ENCODE results near the gene SPATA21. TPM values are rescaled to one million over a fixed set of nuclear protein-coding genes. Genes with fewer than 3 reads are reported as not detected.

SPATA21 gene
- total RNA-seq, 1 donor from 2014 or later, result not detected

DNA sequence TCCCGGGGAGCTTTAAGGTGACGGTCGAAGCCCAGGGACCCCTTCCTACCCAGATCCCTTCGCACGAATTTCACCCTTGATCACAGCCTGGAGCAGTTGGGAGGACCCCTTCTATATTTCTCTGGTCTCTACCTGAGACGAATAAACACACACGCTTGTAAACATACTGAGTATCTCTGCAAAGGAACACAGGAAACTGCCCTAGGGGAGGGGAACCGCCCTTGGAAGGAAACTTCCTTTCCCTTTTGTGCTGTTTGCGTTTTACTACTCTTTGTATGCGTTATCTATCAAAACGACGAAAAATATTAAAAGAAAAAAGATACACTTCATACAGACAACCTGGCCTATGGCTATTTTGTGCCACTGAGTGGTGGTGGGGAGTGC is 4.0 kb upstream of the SPATA21 start:
- Mint-ChIP-seq H3K9me3 (ENCODE audit: low read depth) (no peaks in the 10 kb centered on the region), H3K27ac (peak overlapping the region; percentile 92), H3K27me3 (no peaks in the 10 kb centered on the region), H3K36me3 (ENCODE audit: insufficient read depth) (peaks cover 4% of the 10 kb centered on the region), H3K4me1 (ENCODE audit: low read depth) (peaks cover 10% of the 10 kb centered on the region), H3K4me3 (ENCODE audit: low read depth) (peak overlapping the region; percentile 89)
- DNase-seq (ENCODE audit: low spot score, unreplicated experiment), result no peak
- TF ChIP-seq, protein P1, sequence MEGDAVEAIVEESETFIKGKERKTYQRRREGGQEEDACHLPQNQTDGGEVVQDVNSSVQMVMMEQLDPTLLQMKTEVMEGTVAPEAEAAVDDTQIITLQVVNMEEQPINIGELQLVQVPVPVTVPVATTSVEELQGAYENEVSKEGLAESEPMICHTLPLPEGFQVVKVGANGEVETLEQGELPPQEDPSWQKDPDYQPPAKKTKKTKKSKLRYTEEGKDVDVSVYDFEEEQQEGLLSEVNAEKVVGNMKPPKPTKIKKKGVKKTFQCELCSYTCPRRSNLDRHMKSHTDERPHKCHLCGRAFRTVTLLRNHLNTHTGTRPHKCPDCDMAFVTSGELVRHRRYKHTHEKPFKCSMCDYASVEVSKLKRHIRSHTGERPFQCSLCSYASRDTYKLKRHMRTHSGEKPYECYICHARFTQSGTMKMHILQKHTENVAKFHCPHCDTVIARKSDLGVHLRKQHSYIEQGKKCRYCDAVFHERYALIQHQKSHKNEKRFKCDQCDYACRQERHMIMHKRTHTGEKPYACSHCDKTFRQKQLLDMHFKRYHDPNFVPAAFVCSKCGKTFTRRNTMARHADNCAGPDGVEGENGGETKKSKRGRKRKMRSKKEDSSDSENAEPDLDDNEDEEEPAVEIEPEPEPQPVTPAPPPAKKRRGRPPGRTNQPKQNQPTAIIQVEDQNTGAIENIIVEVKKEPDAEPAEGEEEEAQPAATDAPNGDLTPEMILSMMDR (IDR thresholded peaks at IDR 0.05; ENCODE audit: unreplicated experiment), result no peak

DNA sequence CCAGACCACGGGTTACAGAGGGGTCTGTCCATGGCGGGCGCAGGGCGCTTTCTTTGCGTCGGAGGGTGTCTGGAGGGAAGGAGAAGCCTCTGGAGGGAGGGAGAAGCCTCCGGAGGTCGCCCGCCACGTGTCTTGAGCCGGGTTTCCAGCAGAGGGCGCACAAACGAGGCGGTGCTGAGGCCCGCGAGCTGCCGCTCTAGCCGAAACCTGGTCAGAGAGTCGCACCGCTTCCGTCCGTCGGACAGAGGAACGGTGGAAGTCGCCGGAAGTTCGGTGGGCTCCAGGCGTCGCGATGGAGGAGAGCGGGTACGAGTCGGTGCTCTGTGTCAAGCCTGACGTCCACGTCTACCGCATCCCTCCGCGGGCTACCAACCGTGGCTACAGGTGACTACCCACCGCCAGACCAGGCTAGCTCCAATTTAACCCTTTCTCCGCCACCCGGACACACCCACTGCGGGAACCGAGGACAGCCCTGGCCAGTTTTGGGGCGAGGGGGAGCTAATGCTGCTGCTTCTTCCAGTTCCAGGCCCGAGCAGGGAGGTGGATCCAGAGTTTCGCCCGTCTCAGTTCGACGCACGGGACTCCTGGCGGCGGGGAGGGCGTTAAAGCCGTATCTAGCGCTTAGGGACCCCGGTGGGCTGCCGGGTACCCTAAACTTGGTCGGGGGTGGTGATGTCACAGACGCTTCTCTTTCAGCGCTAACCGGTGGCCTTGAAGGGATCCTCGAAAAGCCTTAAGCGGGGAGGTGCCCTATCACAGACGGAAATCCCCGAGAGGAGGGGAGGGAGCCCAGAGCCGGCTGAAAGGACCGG is 3.5 kb upstream of the SPATA21 start, which contains the start of gene NECAP2:
Gene NECAP2 (plus strand): TSS at position 255 of the 812 bp plus-strand sequence. CDS start 38 bp downstream, at position 293.
- Mint-ChIP-seq H3K4me3 (ENCODE audit: low read depth) (peak within 1 kb of the TSS; percentile 89), H3K4me1 (ENCODE audit: low read depth) (peaks cover 10% of the 10 kb centered on the region), H3K9me3 (ENCODE audit: low read depth) (no peaks in the 10 kb centered on the region), H3K36me3 (ENCODE audit: insufficient read depth) (peaks cover 4% of the 10 kb centered on the region), H3K27me3 (no peaks in the 10 kb centered on the region), H3K27ac (peak within 1 kb of the TSS; percentile 92)
- TF ChIP-seq, protein P1 (IDR thresholded peaks at IDR 0.05; ENCODE audit: unreplicated experiment), result peak; percentile 88
- DNase-seq (ENCODE audit: low spot score, unreplicated experiment), result peak; percentile 97

DNA sequence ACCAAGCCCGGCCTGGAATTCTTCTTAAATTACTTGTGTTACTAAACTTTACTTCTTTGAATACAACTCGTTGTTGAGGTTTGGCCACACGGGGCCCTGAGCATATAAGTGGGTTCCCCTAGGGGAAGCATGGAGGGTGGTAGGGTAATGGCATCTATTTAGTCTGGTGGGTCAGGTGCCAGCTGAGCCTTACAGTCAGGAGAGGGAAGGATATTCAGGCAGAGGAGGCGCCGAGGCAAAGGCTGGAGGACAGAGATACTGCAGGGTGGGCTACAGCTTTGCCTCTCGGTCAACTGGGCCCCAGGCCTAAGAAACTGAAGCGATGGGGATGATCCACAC is 2.9 kb upstream of the SPATA21 start:
- Mint-ChIP-seq H3K27ac (peak overlapping the region; percentile 92), H3K9me3 (ENCODE audit: low read depth) (no peaks in the 10 kb centered on the region), H3K4me3 (ENCODE audit: low read depth) (peak overlapping the region; percentile 89), H3K36me3 (ENCODE audit: insufficient read depth) (peaks cover 4% of the 10 kb centered on the region), H3K4me1 (ENCODE audit: low read depth) (peaks cover 10% of the 10 kb centered on the region), H3K27me3 (no peaks in the 10 kb centered on the region)
- no peak for DNase-seq (ENCODE audit: low spot score, unreplicated experiment)
- TF ChIP-seq, protein P1 (IDR thresholded peaks at IDR 0.05; ENCODE audit: unreplicated experiment), result no peak

DNA sequence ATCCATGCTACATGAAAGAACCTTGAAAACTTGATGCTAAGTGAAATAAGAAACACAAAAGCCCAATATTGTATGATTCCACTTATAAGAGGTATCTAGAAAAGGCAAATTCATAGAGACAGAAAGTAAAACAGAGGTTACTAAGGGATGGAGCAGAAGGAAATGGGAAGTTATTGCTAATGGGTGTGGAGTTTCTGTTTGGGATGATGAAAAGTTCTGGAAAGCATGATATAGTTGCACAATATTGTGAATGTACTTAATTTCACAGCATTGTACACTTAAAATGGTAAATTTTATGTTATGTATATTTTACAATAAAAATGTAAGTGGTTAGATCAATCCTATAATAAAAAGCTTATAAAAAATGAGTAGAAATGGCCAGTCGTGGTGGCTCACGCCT is 1.7 kb upstream of the SPATA21 start:
- Mint-ChIP-seq H3K4me1 (ENCODE audit: low read depth) (peaks cover 10% of the 10 kb centered on the region), H3K4me3 (ENCODE audit: low read depth) (no peak overlapping the region), H3K27ac (no peak overlapping the region), H3K9me3 (ENCODE audit: low read depth) (no peaks in the 10 kb centered on the region), H3K27me3 (no peaks in the 10 kb centered on the region), H3K36me3 (ENCODE audit: insufficient read depth) (no peaks in the 10 kb centered on the region)
- DNase-seq (ENCODE audit: low spot score, unreplicated experiment), result no peak
- TF ChIP-seq, protein P1 (IDR thresholded peaks at IDR 0.05; ENCODE audit: unreplicated experiment), result no peak

DNA sequence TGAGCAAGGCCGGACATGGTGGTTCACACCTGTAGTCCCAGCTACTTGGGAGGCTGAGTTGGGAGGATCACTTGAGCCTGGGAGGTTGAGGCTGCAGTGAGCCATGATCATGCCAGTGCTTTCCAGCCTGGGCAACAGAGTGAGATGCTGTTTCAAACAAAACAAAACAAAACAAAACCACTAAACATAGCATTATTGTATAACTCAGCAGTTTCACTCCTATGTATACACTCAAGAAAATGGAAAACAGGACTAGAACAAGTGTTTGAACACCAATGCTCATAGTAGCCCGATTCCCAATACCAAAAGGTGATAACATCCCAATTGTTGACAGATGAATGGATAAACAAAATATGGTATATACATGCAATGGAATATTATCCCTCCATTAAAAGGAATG is 1.3 kb upstream of the SPATA21 start:
- Mint-ChIP-seq H3K36me3 (ENCODE audit: insufficient read depth) (no peaks in the 10 kb centered on the region), H3K4me1 (ENCODE audit: low read depth) (peaks cover 10% of the 10 kb centered on the region), H3K27ac (no peak overlapping the region), H3K27me3 (no peaks in the 10 kb centered on the region), H3K4me3 (ENCODE audit: low read depth) (no peak overlapping the region), H3K9me3 (ENCODE audit: low read depth) (no peaks in the 10 kb centered on the region)
- no peak for DNase-seq (ENCODE audit: low spot score, unreplicated experiment)
- TF ChIP-seq, protein P1 (IDR thresholded peaks at IDR 0.05; ENCODE audit: unreplicated experiment), result no peak
